ENCODE data around the gene ARTN. TPM values are rescaled to one million over a fixed set of nuclear protein-coding genes. Genes with fewer than 3 reads are reported as not detected.

The ARTN gene
- total RNA-seq, 2 experiments from 2014 or later: 0.26 to 0.48 TPM

DNA sequence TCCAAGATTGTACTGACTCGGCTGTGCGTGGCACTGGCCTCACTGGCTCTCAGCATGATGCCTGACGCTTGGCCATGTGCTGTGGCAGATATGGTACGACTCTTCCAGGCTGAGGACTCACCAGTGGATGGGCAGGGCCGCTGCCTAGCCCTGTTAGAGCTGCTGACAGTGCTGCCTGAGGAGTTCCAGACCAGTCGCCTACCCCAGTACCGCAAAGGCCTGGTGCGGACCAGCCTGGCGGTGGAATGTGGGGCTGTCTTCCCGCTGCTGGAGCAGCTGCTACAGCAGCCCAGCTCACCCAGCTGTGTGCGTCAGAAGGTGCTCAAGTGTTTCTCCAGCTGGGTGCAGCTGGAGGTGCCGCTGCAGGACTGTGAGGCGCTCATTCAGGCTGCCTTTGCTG, 16.1 kb downstream of the ARTN start:
- ATAC-seq (no peak), DNase-seq (no peak)
- Mint-ChIP-seq H3K36me3 (ENCODE audit: low read depth) (peaks cover 11% of the 10 kb centered on the region), H3K4me1 (peaks cover 34% of the 10 kb centered on the region), H3K27ac (no peak overlapping the region), H3K9me3 (ENCODE audit: low read depth) (no peaks in the 10 kb centered on the region), H3K27me3 (no peaks in the 10 kb centered on the region), H3K4me3 (no peak overlapping the region)
- CTCF ChIA-PET: interaction anchor here (1.3 to 3.5 kb wide), 2 partner anchors 10 to 15 kb away, joined by 5 to 12 read pairs; no protein-coding TSS in a partner anchor
- POLR2A ChIA-PET: no interaction called here
- intact Hi-C loops (cut with DNase I, micrococcal nuclease): loop anchor here (5.0 kb wide), 2 partner anchors 98 to 242 kb away; partner anchors contain the start of gene ST3GAL3 (in 1 of the 2)

DNA sequence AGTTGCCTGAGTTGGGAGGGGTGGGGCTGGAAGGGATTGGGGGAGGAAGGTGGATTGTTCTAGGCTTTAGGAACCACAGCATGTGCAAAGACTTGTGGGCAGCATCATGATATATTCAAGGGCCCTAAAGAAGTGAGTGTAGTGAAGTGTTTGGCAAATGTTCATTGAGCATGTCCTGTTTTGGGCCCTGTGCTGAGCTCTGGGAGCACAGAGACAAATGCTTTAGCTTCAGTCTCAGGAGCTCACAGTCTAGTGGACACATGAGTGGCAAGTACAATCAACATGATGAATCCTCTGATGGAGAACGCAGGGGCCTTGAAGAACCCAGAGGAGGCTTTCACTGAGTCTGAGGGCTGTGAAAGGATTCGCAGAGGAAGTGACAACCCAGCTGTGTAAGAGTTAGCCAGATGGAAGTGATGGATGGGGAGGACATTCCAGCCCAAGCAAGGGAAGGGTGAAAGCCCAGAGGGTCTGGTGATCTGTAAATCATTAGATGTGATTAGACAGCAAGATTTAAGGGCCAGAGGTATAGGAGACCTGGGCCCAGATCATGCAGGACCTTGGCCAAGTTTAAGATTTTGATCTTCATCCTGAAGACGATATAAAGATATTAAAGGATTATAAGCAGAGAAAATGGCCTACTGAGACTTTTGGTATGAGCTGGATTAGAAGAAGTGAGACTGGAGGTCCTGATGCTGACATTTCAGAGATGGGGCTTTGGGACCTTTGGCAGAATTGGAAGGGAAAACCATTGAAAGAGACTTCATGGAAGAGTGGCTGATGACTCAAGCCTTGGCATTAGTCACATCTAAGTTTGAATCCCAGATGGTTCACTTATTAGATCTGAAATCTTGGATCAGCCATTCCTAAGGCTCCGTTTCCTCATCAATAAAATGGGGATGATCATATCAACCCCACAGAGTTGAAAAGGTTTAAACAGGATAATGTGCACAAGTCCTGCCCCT, 17.7 kb downstream of the ARTN start:
- no peak for DNase-seq

DNA sequence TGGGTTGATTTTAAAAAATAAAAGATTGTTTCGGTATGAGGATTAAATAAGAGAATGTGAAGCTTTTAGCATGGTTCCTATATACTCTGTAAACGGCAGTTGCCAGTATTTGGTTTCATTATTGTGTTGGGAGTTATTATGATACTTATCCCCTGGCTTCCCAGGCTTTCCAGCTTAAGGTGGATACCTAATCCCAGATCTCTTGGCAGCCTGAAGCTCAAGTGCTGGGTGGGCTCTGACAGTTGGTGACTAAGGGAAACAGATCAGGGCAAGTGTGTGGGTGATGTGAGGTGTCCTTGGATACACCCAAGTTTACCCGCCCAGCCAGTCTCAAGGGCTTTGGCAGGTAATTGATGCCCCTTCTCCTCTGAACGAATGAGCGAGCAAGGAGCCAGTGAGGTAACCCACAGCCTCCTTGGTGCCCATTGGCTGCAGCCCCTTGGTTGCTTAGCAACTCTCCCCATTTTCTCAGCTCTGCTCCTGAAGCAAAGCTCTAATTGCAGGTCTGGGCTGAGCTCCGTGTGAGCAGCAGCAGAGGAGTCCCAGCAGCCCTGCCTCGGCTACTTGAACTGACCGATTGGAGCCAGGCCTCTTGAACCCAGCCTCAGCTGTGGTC, 19.2 kb downstream of the ARTN start:
- POLR2A ChIA-PET: no interaction called here
- CTCF ChIA-PET: interaction anchor here (0.6 to 3.5 kb wide), 3 partner anchors 18 to 52 kb away, joined by 3 to 12 read pairs (median 9); no protein-coding TSS in a partner anchor
- peaks cover 19% of the 10 kb centered on the region for H3K4me1 Mint-ChIP-seq
- no peak overlapping the region for H3K4me3 Mint-ChIP-seq
- no peak overlapping the region for H3K27ac Mint-ChIP-seq
- H3K9me3 Mint-ChIP-seq (ENCODE audit: low read depth): no peaks in the 10 kb centered on the region
- ATAC-seq: no peak
- peaks cover 11% of the 10 kb centered on the region for H3K36me3 Mint-ChIP-seq (ENCODE audit: low read depth)
- no peak for DNase-seq
- H3K27me3 Mint-ChIP-seq: no peaks in the 10 kb centered on the region
- intact Hi-C loops (cut with DNase I, micrococcal nuclease): no loop called here

More for the DNA sequence above, 17.7 kb downstream of the ARTN start:
- POLR2A ChIA-PET: no interaction called here
- no peaks in the 10 kb centered on the region for H3K9me3 Mint-ChIP-seq (ENCODE audit: low read depth)
- intact Hi-C loops (cut with DNase I, micrococcal nuclease): no loop called here
- peaks cover 5% of the 10 kb centered on the region for H3K36me3 Mint-ChIP-seq (ENCODE audit: low read depth)
- CTCF ChIA-PET: interaction anchor here (0.6 to 3.5 kb wide), 3 partner anchors 12 to 55 kb away, joined by 5 to 12 read pairs (median 5); no protein-coding TSS in a partner anchor
- H3K4me1 Mint-ChIP-seq: peaks cover 23% of the 10 kb centered on the region
- H3K27ac Mint-ChIP-seq: no peak overlapping the region
- no peak for ATAC-seq
- H3K27me3 Mint-ChIP-seq: no peaks in the 10 kb centered on the region
- no peak overlapping the region for H3K4me3 Mint-ChIP-seq

- DNase-seq (no peak), ATAC-seq (no peak)
- Mint-ChIP-seq H3K27me3 (no peaks in the 10 kb centered on the region), H3K4me3 (no peak overlapping the region), H3K27ac (no peak overlapping the region), H3K4me1 (peaks cover 14% of the 10 kb centered on the region), H3K9me3 (ENCODE audit: low read depth) (no peaks in the 10 kb centered on the region), H3K36me3 (ENCODE audit: low read depth) (peaks cover 14% of the 10 kb centered on the region)
- ChIA-PET POLR2A (no interaction called here), CTCF (interaction anchor here (2.3 kb wide), 1 partner anchor 18 kb away, joined by 9 read pairs; no protein-coding TSS in a partner anchor)
- intact Hi-C loops (cut with DNase I, micrococcal nuclease): no loop called here
These were observed 19.8 kb downstream of the ARTN start for GRCh38 chr1:43953361-43953760.

DNA sequence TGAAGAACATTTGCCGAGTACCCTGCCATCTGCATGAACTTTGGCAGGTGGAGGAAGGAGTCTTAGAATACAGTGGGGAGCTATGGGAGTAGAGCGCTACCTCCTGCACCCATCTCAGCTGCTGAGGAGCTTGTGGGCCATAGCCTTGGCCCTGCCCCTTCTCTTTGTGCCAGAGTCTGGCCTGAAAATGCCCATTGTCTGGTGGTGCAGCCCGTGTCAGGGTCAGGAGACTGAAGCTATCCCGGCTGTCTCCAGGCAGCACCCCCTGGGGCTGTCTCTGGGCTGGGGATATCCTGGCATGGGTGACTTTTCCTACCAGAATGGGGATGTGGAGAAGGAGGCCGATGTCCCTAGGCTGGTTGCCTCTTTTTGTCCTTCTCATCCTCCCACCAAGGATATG, 20.4 kb downstream of the ARTN start:
- POLR2A ChIA-PET: no interaction called here
- DNase-seq (no peak), ATAC-seq (no peak)
- Mint-ChIP-seq H3K27me3 (no peaks in the 10 kb centered on the region), H3K4me3 (no peak overlapping the region), H3K4me1 (peaks cover 12% of the 10 kb centered on the region), H3K27ac (no peak overlapping the region), H3K36me3 (ENCODE audit: low read depth) (peaks cover 15% of the 10 kb centered on the region), H3K9me3 (ENCODE audit: low read depth) (no peaks in the 10 kb centered on the region)
- CTCF ChIA-PET: interaction anchor here (1.4 to 2.3 kb wide), 2 partner anchors 8 to 19 kb away, joined by 3 to 9 read pairs; no protein-coding TSS in a partner anchor
- intact Hi-C loops (cut with DNase I, micrococcal nuclease): no loop called here

GRCh38 chr1:43956234-43956633, 22.6 kb downstream of the ARTN start:
- Mint-ChIP-seq H3K9me3 (ENCODE audit: low read depth) (no peaks in the 10 kb centered on the region), H3K27me3 (no peaks in the 10 kb centered on the region), H3K36me3 (ENCODE audit: low read depth) (peaks cover 10% of the 10 kb centered on the region), H3K27ac (no peak overlapping the region), H3K4me3 (no peak overlapping the region), H3K4me1 (peaks cover 2% of the 10 kb centered on the region)
- ATAC-seq: no peak
- no peak for DNase-seq
- ChIA-PET CTCF (interaction anchor here (0.6 to 1.3 kb wide), 4 partner anchors 21 to 402 kb away, joined by 3 to 4 read pairs (median 3); no protein-coding TSS in a partner anchor), POLR2A (interaction anchor here (0.7 kb wide), 1 partner anchor 9 kb away, joined by 14 read pairs; no protein-coding TSS in a partner anchor)
- intact Hi-C loops (cut with DNase I, micrococcal nuclease): no loop called here

GRCh38 chr1:43957407-43958040, 23.9 kb downstream of the ARTN start:
- CTCF ChIA-PET: interaction anchor here (0.7 kb wide), 1 partner anchor 439 kb away, joined by 4 read pairs; no protein-coding TSS in a partner anchor
- no peak for DNase-seq
- ATAC-seq: no peak
- H3K36me3 Mint-ChIP-seq (ENCODE audit: low read depth): peaks cover 10% of the 10 kb centered on the region
- intact Hi-C loops (cut with DNase I, micrococcal nuclease): no loop called here
- H3K9me3 Mint-ChIP-seq (ENCODE audit: low read depth): no peaks in the 10 kb centered on the region
- no peak overlapping the region for H3K27ac Mint-ChIP-seq
- no peak overlapping the region for H3K4me3 Mint-ChIP-seq
- H3K27me3 Mint-ChIP-seq: no peaks in the 10 kb centered on the region
- POLR2A ChIA-PET: no interaction called here
- no peaks in the 10 kb centered on the region for H3K4me1 Mint-ChIP-seq

DNA sequence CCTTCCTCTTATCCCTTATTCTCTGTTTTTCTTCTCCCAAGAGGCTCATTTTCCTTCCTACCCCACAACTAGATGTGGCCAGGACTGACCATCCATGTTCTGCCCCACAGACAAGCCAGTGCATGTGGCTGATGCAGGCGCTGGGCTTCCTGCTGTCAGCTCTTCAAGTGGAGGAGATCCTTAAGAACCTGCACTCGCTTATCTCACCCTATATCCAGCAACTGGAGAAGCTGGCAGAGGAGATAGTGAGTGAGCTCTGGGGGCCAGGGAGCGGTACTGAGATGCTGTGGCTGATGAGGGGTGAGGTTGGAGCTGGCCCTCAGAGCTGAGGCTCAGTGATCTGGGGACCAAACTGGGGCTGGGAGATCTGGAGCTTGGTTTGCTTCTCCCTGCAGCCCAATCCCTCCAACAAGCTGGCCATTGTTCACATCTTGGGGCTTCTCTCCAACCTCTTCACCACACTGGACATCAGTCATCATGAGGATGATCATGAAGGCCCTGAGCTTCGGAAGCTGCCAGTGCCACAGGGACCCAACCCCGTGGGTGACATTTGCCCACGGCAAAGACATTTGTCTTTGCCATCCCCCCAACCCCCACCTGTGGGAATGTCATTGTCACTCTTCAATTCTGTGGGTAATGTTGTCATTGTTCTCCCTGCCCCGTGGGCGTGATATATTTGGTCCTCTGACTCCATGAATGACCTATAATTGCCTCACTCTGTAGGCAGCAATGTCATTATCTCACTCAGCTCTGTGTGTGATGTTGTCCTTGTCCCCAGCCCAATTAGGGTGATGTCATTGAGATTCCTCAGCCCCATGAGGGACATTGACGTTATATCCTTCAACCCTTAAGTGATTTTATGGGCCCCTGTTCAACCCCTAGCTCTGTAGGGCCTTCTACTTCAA, 25.0 kb downstream of the ARTN start:
- Mint-ChIP-seq H3K27me3 (no peaks in the 10 kb centered on the region), H3K27ac (no peak overlapping the region), H3K4me3 (no peak overlapping the region), H3K9me3 (ENCODE audit: low read depth) (no peaks in the 10 kb centered on the region), H3K36me3 (ENCODE audit: low read depth) (peaks cover 10% of the 10 kb centered on the region), H3K4me1 (no peaks in the 10 kb centered on the region)
- intact Hi-C loops (cut with DNase I, micrococcal nuclease): no loop called here
- ChIA-PET CTCF (interaction anchor here (0.6 to 0.8 kb wide), 2 partner anchors 47 to 260 kb away, joined by 3 read pairs; no protein-coding TSS in a partner anchor), POLR2A (interaction anchor here (0.6 kb wide), 1 partner anchor 96 kb away, joined by 4 read pairs; no protein-coding TSS in a partner anchor)
- ATAC-seq (no peak), DNase-seq (no peak)

- POLR2A ChIA-PET: no interaction called here
- no peak for ATAC-seq
- Mint-ChIP-seq H3K27me3 (no peaks in the 10 kb centered on the region), H3K9me3 (ENCODE audit: low read depth) (no peaks in the 10 kb centered on the region), H3K36me3 (ENCODE audit: low read depth) (peaks cover 10% of the 10 kb centered on the region), H3K4me1 (no peaks in the 10 kb centered on the region), H3K27ac (no peak overlapping the region), H3K4me3 (no peak overlapping the region)
- CTCF ChIA-PET: interaction anchor here (0.6 kb wide), 1 partner anchor 27 kb away, joined by 4 read pairs; no protein-coding TSS in a partner anchor
- intact Hi-C loops (cut with DNase I, micrococcal nuclease): no loop called here
- no peak for DNase-seq
These were observed 27.2 kb downstream of the ARTN start for GRCh38 chr1:43960798-43961197.

DNA sequence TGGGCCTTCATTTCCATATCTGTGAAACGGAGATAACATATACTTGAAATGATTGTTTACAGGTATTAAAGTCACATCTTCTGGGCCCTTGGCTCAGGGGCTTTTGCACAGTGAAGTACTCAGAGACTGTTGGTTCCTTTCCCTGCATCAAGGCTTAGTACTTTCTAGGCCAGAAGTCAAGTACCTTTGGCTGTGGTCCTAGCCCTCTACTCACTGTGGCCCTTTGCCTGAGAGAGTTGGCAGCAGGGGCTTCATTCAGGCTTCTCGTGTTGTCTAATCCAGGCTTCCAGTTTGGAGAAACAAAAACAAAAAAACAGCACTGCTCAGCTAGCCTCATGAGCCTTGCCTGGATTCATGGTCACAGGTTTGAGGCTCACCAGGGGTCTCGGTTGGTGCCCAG, 28.1 kb downstream of the ARTN start:
- no peak for DNase-seq
- no peak for ATAC-seq
- Mint-ChIP-seq H3K9me3 (ENCODE audit: low read depth) (no peaks in the 10 kb centered on the region), H3K4me1 (no peaks in the 10 kb centered on the region), H3K27me3 (no peaks in the 10 kb centered on the region), H3K36me3 (ENCODE audit: low read depth) (peaks cover 10% of the 10 kb centered on the region), H3K4me3 (no peak overlapping the region), H3K27ac (no peak overlapping the region)
- intact Hi-C loops (cut with DNase I, micrococcal nuclease): no loop called here
- ChIA-PET CTCF (interaction anchor here (0.6 kb wide), 1 partner anchor 1019 kb away, joined by 3 read pairs; no protein-coding TSS in a partner anchor), POLR2A (no interaction called here)
